HG03108 (cell line): ENCODE data around the gene BCAS4.
"Not testable (repeated sequence)": the region's sequence is repeated elsewhere in the genome, so short reads cannot be mapped to it uniquely, and the experiment has no call there.

Source experiments
- ATAC-seq: cut with Tn5 transposase; IDR thresholded peaks from one replicate; pipeline ENCODE4 v1.9.1; 2021; ENCODE audit warnings: moderate library complexity; ENCODE audit not compliant: unreplicated experiment

The BCAS4 gene

GRCh38 chr20:50794846-50795634, at the start of gene BCAS4:
TSS of gene BCAS4 (plus strand) at chr20:50795061. CDS start at chr20:50795084, 23 bp downstream.
- ATAC-seq = peak; percentile 64

- ATAC-seq = no peak
Measured at GRCh38 chr20:50745634-50746137, 49.2 kb upstream of the BCAS4 start.

- no peak for ATAC-seq
Measured at GRCh38 chr20:50746138-50746940, 48.5 kb upstream of the BCAS4 start.

GRCh38 chr20:50747275-50747674, 47.6 kb upstream of the BCAS4 start:
- no peak for ATAC-seq

- ATAC-seq = no peak
Measured at GRCh38 chr20:50750145-50750671, 44.7 kb upstream of the BCAS4 start.

- ATAC-seq = no peak
Measured at GRCh38 chr20:50753152-50753551, 41.7 kb upstream of the BCAS4 start.

GRCh38 chr20:50754420-50754819, 40.4 kb upstream of the BCAS4 start:
- no peak for ATAC-seq

- ATAC-seq = no peak
Measured at GRCh38 chr20:50756447-50756846, 38.4 kb upstream of the BCAS4 start.

- ATAC-seq = no peak
Measured at GRCh38 chr20:50758469-50758868, 36.4 kb upstream of the BCAS4 start.

GRCh38 chr20:50758992-50759391, 35.9 kb upstream of the BCAS4 start:
- ATAC-seq = no peak

- ATAC-seq = no peak
Measured at GRCh38 chr20:50759678-50760077, 35.2 kb upstream of the BCAS4 start.

GRCh38 chr20:50762045-50762422, 32.8 kb upstream of the BCAS4 start:
- ATAC-seq = no peak

- no peak for ATAC-seq
Measured at GRCh38 chr20:50762435-50763220, 32.2 kb upstream of the BCAS4 start.

- not testable (repeated sequence) for ATAC-seq
Measured at GRCh38 chr20:50763550-50764458, 31.1 kb upstream of the BCAS4 start.

GRCh38 chr20:50765251-50765650, 29.6 kb upstream of the BCAS4 start:
- not testable (repeated sequence) for ATAC-seq

- no peak for ATAC-seq
Measured at GRCh38 chr20:50765674-50766073, 29.2 kb upstream of the BCAS4 start.

GRCh38 chr20:50766955-50767809, 27.7 kb upstream of the BCAS4 start:
- not testable (repeated sequence) for ATAC-seq

GRCh38 chr20:50768991-50769390, 25.9 kb upstream of the BCAS4 start:
- ATAC-seq = not testable (repeated sequence)

- not testable (repeated sequence) for ATAC-seq
Measured at GRCh38 chr20:50769551-50770085, 25.2 kb upstream of the BCAS4 start.
